Lower leg skin (tissue), 3 donors: ENCODE results near the gene IL25.

Experiments
- CTCF ChIP-seq, 3 donors: fragments of 450-650 bp; IDR thresholded peaks; one replicate each; pipeline ENCODE4 v1.5.1; 2016; ENCODE audit warnings: antibody characterized with exemption in 3 of 3, mild to moderate bottlenecking in 3 of 3, moderate library complexity in 2 of 3
- POLR2A ChIP-seq, 2 donors: fragments of 450-650 bp; IDR thresholded peaks; one replicate each; pipeline ENCODE4 v1.6.1; 2016 to 2017; ENCODE audit warnings: antibody characterized with exemption in 2 of 2, mild to moderate bottlenecking in 1 of 2, moderate library complexity in 1 of 2

GRCh38 chr14:23365732-23366425 lies 6.7 kb upstream of the IL25 start:
- TF ChIP-seq POLR2A (IDR thresholded peaks at IDR 0.05) (no peak), CTCF (IDR thresholded peaks at IDR 0.05) (no peak)
